22Rv1 (cell line): ENCODE data around the gene BTNL9.

Source experiments
- H3K27ac ChIP-seq: fragments of 450-650 bp; 2 replicates; pipeline ENCODE4 v1.5.1; 2017
- ZFX ChIP-seq: fragments of 450-650 bp; IDR thresholded peaks from 2 replicates; pipeline ENCODE4 v1.6.1; 2017; ENCODE audit warnings: antibody characterized with exemption, borderline replicate concordance
- TF ChIP-seq, protein P1 (sequence below): fragments of 450-650 bp; IDR thresholded peaks from 2 replicates; pipeline ENCODE4 v1.5.1; 2017; ENCODE audit warnings: mild to moderate bottlenecking

The BTNL9 gene

DNA sequence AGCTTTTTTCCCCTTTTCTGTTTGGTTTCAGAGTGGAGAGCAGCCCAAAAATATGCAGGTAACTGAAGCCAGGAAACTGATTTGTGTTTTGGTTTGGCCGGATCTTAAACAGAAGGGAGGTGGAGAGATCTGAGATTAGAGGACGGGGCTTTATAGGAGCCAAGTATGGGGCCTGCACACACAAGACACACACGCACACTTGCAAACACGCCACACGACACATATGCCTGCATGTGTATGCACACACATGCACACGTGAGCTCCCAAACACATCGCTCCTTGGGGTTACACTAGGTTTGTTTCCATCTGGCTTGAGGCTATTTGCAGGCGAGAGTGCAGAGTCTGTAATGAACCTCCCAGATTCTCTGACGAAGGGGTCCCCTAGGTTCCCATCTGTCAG is 18.3 kb downstream of the BTNL9 start:
- TF ChIP-seq, protein P1, sequence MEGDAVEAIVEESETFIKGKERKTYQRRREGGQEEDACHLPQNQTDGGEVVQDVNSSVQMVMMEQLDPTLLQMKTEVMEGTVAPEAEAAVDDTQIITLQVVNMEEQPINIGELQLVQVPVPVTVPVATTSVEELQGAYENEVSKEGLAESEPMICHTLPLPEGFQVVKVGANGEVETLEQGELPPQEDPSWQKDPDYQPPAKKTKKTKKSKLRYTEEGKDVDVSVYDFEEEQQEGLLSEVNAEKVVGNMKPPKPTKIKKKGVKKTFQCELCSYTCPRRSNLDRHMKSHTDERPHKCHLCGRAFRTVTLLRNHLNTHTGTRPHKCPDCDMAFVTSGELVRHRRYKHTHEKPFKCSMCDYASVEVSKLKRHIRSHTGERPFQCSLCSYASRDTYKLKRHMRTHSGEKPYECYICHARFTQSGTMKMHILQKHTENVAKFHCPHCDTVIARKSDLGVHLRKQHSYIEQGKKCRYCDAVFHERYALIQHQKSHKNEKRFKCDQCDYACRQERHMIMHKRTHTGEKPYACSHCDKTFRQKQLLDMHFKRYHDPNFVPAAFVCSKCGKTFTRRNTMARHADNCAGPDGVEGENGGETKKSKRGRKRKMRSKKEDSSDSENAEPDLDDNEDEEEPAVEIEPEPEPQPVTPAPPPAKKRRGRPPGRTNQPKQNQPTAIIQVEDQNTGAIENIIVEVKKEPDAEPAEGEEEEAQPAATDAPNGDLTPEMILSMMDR = no peak
- no peak for TF ChIP-seq ZFX
- H3K27ac ChIP-seq = no peak overlapping the region

GRCh38 chr5:181058786-181059296 is 18.8 kb downstream of the BTNL9 start:
- TF ChIP-seq, protein P1 = no peak
- TF ChIP-seq ZFX = no peak
- H3K27ac ChIP-seq = no peak overlapping the region

- H3K27ac ChIP-seq = no peak overlapping the region
- TF ChIP-seq ZFX = no peak
- TF ChIP-seq, protein P1 = no peak
These were observed 19.5 kb downstream of the BTNL9 start for GRCh38 chr5:181059297-181060230.

DNA sequence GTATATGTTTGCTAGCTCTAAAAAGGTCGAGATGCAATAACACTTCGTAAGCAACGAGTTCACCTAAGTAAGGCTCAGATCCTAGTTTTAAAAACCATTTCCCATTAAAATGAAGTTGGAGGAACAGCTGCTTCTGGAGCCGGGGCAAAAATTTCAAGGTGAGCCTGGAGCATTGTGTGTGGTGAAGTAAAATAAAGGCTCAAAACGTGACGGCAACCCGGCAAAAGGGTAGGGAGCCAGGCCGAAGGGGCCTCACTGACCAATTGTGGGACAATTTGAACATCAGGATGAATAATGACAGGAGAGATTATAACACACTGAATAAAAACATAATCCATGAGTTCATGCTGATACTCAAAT is 20.1 kb downstream of the BTNL9 start:
- TF ChIP-seq ZFX = no peak
- TF ChIP-seq, protein P1 = no peak

DNA sequence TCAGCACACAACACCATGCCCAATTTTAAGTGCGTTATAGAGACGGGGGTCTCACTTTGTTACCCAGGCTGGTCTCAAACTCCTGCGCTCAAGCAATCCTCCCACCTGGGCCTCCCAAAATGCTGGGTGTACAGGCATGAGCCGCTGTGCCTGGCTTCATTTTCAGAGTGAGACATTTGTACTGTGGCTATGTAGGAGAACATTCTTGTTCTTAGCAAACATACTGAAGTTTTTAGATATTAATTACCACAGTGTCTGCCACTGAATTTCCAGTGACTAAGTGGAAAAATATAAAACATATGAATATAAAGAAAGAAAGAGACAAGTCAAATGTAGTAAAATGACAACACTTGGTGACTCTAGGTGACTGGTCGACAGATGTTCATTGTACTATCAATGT is 20.9 kb downstream of the BTNL9 start:
- TF ChIP-seq, protein P1 = no peak
- TF ChIP-seq ZFX = no peak

More for the DNA sequence above, 20.1 kb downstream of the BTNL9 start:
- H3K27ac ChIP-seq = no peak overlapping the region

DNA sequence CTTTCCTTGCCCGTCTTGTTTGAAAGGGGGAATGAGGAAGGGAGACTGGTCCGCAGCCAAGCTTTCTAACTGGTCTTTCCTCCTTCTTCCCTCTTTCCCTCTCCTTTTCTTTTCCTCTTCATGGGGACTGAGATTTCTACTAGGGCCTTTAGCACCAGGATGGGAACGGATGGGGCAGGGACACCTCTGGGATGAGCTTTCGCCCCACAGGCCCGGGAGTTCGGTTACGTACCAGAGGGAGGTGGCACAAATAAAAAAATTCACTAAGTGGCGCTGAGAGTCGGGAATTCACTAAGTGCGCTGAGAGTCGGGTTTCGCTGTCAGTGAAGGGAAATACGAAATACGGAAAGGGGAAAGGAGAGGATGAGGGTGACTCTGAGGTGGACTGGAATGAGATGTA is 21.6 kb downstream of the BTNL9 start:
- no peak overlapping the region for H3K27ac ChIP-seq
- TF ChIP-seq, protein P1 = no peak
- no peak for TF ChIP-seq ZFX

More for the DNA sequence above, 20.9 kb downstream of the BTNL9 start:
- H3K27ac ChIP-seq = no peak overlapping the region

- no peak overlapping the region for H3K27ac ChIP-seq
- TF ChIP-seq, protein P1 = no peak
- TF ChIP-seq ZFX = no peak
These were observed 22.6 kb downstream of the BTNL9 start for GRCh38 chr5:181062631-181063030.
